A549 treated with GW870086 at 1 μM for 4 hours (cell line): ENCODE measurements around the gene SPNS1. TPM values are rescaled to one million over a fixed set of nuclear protein-coding genes. Genes with fewer than 3 reads are reported as not detected.

ENCODE experiments used
- total RNA-seq: library from RNA; stranded (reverse); fragments of 200-300 nt; extraction: Qiagen RNA extraction; gene quantifications from 5 replicates; pipeline ENCODE4 v1.2.3, GENCODE V29; 2022; ENCODE audit warnings: low read depth

Gene SPNS1, protein sequence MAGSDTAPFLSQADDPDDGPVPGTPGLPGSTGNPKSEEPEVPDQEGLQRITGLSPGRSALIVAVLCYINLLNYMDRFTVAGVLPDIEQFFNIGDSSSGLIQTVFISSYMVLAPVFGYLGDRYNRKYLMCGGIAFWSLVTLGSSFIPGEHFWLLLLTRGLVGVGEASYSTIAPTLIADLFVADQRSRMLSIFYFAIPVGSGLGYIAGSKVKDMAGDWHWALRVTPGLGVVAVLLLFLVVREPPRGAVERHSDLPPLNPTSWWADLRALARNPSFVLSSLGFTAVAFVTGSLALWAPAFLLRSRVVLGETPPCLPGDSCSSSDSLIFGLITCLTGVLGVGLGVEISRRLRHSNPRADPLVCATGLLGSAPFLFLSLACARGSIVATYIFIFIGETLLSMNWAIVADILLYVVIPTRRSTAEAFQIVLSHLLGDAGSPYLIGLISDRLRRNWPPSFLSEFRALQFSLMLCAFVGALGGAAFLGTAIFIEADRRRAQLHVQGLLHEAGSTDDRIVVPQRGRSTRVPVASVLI
- 54.4 to 74.8 TPM (median 72.6 TPM) in 5 replicates for total RNA-seq

DNA sequence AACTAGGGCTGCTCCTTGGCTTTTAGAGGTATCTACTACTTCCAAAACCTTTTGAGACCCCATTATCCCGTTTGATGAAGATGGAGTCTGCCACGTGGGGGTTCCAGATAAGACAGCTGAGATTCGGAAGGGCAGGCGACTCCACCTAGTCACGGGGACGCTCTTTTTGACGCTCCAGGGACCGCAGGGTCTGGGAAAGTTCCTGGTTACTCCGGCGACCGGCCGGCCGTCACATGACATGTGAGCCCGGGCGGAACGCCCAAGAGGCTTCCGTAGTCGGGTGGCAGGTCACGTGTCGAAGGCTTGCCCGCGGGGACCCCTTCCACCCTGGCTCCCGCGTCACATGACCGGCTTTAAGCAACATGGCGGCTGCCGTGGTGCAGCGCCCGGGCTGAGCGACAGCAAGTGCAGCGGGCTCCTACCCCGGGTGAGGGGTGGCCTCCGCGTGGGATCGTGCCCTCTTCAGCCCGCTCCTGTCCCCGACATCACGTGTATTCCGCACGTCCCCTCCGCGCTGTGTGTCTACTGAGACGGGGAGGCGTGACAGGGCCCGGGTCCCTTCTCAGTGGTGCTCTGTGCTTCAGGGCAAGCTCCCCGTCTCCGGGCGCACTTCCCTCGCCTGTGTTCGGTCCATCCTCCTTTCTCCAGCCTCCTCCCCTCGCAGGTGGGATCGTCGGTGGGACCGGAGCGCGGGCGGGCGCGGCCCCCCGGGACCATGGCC lies at the start of gene SPNS1:
TSS of gene SPNS1 (plus strand) at position 342 of the 721 bp plus-strand sequence. CDS start at position 716, 374 bp downstream.

DNA sequence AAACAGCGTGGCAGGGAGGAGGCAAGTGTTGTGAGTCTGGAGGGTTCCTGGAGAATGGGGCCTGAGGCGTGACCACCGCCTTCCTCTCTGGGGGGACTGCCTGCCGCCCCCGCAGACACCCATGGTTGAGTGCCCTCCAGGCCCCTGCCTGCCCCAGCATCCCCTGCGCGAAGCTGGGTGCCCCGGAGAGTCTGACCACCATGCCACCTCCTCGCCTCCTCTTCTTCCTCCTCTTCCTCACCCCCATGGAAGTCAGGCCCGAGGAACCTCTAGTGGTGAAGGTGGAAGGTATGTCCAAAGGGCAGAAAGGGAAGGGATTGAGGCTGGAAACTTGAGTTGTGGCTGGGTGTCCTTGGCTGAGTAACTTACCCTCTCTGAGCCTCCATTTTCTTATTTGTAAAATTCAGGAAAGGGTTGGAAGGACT lies 42.8 kb upstream of the SPNS1 start, which contains the start of gene CD19:
TSS of gene CD19 (plus strand) at position 171 of the 425 bp plus-strand sequence. CDS start at position 201, 30 bp downstream.

DNA sequence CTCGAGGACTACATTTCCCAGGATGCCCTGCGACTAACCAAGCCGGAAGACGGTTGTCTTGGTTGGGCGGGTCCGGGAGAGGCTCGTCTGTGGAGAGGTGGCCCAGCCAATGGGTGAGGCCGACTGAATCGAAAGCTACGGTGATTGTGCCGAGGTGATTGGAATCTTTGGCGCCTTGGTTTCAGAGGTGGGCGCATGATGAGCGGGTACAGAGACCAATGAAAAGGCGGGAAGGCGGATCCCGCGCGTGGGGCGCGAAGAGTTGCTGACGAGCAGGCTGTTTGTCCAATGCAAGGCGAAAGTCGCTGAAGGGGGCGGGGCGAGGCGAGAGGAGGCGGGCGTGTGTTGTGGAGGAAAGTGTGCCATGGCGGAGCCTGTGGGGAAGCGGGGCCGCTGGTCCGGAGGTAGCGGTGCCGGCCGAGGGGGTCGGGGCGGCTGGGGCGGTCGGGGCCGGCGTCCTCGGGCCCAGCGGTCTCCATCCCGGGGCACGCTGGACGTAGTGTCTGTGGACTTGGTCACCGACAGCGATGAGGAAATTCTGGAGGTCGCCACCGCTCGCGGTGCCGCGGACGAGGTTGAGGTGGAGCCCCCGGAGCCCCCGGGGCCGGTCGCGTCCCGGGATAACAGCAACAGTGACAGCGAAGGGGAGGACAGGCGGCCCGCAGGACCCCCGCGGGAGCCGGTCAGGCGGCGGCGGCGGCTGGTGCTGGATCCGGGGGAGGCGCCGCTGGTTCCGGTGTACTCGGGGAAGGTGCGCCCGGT lies 23.7 kb upstream of the SPNS1 start, which contains the start of gene NFATC2IP:
TSS of gene NFATC2IP (plus strand) at position 290 of the 762 bp plus-strand sequence. CDS start at position 365, 75 bp downstream.

DNA sequence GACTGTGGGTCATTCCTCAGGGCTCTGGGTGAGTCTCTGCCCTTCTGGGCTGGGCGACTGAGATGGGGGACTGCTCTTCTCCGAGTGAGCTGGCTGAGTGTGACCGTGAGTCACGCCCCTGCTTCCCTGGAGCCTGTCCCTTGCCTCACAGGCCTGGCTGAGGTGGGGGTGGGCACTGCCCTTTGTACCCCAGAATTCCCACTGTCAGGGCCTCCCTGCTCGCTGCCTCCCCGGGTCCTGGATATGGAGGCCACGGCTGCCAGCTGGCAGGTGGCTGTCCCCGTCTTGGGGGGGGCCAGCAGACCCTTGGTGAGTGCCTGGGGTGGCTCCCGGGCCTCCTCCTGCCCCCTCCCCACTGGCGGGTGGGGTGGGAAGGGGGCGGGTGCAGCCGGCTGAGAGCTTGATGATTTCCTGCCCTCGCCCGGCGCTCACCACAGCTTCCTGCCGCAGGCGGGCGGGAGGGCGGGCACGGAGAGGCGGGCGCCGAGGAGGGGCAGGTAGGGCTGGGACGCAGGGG lies 10.1 kb downstream of the SPNS1 start, which contains the start of gene LAT:
TSS of gene LAT (plus strand) at position 434 of the 517 bp plus-strand sequence. CDS start 366 bp downstream, outside the sequence.

Other genes with a start within 250 kb of the SPNS1 start
- gene NPIPB9, start 223.0 kb upstream of the SPNS1 start, total RNA-seq = 1.3 to 1.7 TPM (median 1.4 TPM) in 5 replicates
- gene ATXN2L, start 151.8 kb upstream of the SPNS1 start, total RNA-seq = 88.7 to 128 TPM (median 123 TPM) in 5 replicates
- 220 to 315 TPM (median 293 TPM) in 5 replicates for gene TUFM, start 128.4 kb upstream of the SPNS1 start, total RNA-seq
- gene SH2B1, start 110.9 kb upstream of the SPNS1 start, total RNA-seq = 23.4 to 30.8 TPM (median 29.5 TPM) in 5 replicates
- gene ATP2A1, start 96.3 kb upstream of the SPNS1 start, total RNA-seq = 1.7 to 4.8 TPM (median 2.1 TPM) in 5 replicates
- 9.0 to 10.3 TPM (median 9.6 TPM) in 5 replicates for gene RABEP2, start 49.5 kb upstream of the SPNS1 start, total RNA-seq
- gene CD19, start 42.8 kb upstream of the SPNS1 start, total RNA-seq = not detected in 5 replicates
- gene NFATC2IP, start 23.8 kb upstream of the SPNS1 start, total RNA-seq = 18.9 to 27.3 TPM (median 25.7 TPM) in 5 replicates
- 3.1 to 5.2 TPM (median 4.2 TPM) in 5 replicates for gene LAT, start 10.3 kb downstream of the SPNS1 start, total RNA-seq